ENCODE measurements around the gene MACIR. TPM values are rescaled to one million over a fixed set of nuclear protein-coding genes. Genes with fewer than 3 reads are reported as not detected.

The MACIR gene
- total RNA-seq, 1 donor from 2014 or later: 28.5 TPM

Other genes with a start within 250 kb of the MACIR start
- 11.1 TPM for gene GIN1, start 138.6 kb upstream of the MACIR start, total RNA-seq
- 114 TPM for gene PPIP5K2, start 138.5 kb upstream of the MACIR start, total RNA-seq